Mesenteric fat pad (tissue), 1 donor: ENCODE data around the gene CREB5. TPM values are rescaled to one million over a fixed set of nuclear protein-coding genes. Genes with fewer than 3 reads are reported as not detected.

ENCODE experiments used
- DNase-seq: peaks from one replicate; pipeline ENCODE4 v3.0.0-alpha.2; 2020; ENCODE audit warnings: low spot score
- total RNA-seq: library from RNA; stranded (reverse); fragmentation: NEBNext Ultra II Directional; extraction: Animal tissue kit (Norgen Biotek cat#: 25700); gene quantifications from one replicate; pipeline ENCODE4 v1.2.1, GENCODE V29; 2021
- donor health status: DM: yes; HTN: yes; CAD: no.

Gene CREB5
- total RNA-seq, 1 donor from 2014 or later, result 45.3 TPM

DNA sequence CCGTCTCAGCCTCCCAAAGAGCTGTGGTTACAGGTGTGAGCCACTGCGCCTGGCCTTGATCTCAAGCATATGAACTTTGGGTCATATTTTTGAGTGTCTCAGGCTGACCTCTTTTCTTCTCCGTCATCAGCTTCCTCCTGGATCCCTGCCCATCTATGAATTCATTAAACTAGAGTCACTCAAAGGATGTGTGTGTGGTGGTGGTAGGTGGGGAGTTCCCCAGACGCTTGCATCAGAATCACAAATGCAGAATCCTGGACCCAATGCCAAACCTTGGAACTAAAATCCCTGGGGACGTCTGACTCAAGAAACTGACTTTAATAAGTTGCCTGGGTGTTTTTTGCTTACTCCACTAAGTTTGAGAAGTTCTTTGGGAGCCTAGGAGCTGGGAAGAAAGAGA is 6.7 kb upstream of the CREB5 start:
- no peak for DNase-seq

DNA sequence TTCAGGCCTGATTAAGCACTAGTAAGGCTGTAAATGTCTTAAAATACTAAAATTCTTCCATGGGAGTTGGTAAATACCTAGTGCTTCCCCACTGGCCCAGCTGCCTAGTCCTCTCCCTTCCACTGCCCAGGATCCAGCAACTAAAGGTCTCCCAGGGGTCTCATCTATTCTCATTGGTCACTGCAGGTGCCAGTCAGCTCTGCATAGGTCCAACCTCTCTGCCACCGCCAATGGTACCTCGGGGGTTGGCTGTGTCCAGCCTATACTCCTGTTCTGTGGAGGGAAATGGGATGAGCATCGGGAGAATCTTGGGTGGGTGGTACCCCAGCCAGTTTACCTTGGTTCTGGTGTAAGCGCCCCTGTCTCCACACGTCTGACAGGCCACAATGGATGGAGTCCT is 6.1 kb upstream of the CREB5 start:
- DNase-seq, result no peak

GRCh38 chr7:28407651-28408050 is 4.7 kb upstream of the CREB5 start:
- DNase-seq, result no peak

DNA sequence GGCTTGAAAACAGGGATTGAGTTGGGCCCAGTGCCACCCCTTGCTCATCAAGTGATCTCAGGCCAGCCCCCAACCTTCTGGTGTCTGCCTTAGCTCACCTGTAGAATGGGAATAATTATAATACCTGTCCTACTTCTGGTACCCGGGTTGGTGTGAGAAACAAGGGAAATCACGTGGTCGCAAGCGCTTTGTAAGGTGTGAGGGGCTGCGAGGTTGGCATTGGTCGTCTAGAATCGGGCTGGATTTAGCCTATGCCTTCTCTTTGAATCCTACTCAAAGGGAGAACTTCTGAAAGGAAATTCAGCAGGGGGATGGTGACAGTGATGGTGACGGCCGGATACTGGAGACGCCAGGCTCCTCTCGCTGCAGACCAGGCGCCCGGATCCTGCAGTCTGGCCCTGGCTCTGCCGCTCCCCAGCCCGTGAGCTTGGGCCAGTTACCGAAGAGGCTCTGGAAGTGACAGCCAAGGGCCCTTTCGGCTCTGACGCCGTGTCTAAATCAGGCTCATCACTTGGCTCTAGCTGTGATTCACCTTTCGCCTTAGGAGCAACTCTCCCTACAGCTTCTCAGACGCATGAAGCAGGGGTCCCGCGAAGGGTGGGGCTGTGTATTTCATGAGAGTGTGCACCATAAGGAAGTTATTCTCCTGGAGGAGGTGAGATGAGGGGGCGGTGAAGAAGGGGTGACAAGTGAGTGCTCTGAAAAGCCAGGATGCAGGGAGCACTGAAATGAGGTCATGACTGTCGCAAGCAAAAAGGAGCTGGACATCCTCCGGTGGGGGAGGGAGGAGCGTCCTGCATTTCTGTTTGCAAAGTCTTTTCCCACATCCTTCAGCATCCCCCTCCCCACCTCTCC is 4.0 kb upstream of the CREB5 start:
- DNase-seq, result no peak

- peak; percentile 94 for DNase-seq
Measured at GRCh38 chr7:28408960-28409715, 3.2 kb upstream of the CREB5 start.

DNA sequence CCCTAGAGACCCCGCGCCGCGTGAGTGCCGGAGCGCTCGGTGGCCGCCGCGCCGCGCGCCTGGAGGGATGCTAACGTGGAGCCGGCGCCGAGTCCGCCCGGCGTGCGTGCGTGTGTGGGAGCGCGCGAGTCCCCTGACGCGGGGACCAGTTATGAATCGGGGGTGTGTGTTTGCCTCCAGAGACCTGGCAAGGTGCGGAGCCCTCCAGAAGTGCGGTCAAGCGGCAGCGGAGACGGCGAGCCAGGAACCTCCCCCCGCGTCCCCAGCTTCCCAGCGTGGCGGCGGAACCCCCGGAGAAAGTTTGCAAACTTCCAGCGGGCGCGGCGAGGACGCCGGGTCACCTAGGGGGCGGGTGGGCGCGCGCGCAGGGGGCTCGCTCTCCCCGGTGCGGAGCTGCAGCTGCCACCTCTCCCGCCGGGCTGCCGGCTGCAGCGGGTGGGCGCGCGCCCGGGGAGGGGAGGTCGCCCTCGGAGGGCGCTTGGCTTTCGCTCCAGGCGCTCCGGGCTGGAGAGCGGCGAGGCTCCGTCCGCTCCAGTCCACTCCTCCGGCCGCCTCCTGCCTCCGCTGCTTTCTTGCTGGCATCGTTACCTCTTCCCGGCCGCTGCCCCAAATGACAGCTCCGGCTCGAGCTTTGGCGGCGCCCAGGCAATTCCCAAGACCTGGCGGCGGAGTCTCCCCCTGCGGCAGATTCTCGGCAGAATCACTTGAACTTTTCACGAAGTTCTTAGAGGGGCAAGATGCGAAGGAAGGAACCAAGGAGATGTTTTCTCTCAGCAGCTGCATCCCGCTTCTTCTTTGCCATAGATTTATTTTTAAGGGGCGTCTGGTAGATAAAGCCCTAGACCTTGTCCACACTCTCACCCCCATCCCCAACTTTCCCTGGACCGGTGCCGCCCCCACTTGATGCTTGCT is 2.3 kb upstream of the CREB5 start:
- DNase-seq, result peak; percentile 91

GRCh38 chr7:28410628-28411531 is 1.4 kb upstream of the CREB5 start:
- no peak for DNase-seq

- no peak for DNase-seq
Measured at GRCh38 chr7:28413011-28413410, 693 bp downstream of the CREB5 start.

GRCh38 chr7:28414453-28414852 is 2.1 kb downstream of the CREB5 start:
- DNase-seq, result no peak

DNA sequence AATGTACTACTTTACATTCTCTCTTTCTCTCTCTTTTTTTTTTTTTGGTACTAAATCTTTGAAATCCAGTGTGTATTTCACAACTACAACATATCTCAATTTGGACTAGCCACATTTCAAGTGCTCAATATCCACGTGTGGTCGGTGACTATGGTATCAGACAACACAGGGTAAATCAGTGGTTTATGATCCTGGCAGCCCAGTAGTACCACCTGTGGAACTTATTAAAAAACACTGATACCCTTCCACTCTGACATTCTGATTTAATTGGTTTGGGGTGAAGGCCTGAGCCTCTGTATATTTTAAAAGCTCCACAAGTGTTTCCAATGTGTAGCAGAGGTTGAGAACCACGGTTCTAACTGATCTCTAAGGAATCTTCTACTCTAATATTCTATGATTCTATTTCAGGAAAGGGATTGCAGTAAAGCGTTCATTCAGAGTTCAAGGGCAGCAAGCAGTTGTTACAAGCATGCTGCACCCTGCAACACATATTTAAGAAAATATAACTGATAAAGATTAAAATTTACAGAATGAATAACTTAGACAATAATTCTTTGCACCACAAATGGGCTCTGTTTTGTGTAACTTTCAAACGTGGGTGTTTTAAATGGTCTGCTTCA is 5.1 kb downstream of the CREB5 start:
- no peak for DNase-seq

DNA sequence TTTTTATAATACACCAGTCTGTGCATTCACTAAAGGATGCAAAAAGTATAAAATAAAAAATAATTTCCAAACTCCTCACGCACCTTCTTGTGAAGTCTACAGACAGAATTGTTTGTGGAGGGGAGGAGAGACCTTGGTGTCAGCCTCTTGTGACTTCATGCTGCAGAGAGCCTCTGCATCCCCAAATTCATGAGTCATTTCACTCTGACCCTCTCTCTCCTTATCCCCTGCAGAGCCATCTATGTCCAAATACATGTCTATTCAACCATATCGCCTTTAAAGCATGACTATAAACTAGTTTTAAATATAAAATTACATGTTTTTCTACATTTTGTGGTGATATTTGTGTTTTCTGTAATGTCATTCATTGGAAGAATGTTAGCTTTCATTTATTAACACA is 6.0 kb downstream of the CREB5 start:
- DNase-seq, result no peak

DNA sequence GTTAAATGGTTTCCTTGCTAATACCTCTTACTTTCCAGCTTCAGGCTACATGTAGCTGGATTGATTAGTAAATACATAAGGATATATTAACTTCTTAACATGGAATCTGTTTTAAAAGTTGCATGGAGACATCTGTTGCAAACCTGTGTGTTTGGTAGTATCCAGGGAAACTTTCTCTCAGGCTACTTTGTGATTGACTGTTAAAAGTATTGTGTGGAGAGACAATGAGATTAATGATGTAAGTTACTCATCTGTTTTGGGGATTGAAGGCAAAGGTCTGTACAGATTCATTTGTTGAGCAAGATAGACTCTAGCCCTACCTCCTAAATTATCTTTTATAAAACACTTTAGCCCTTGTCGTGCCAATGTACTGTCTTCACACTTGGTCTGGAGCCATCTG is 6.6 kb downstream of the CREB5 start:
- DNase-seq, result no peak

GRCh38 chr7:28419716-28420115 is 7.4 kb downstream of the CREB5 start:
- DNase-seq, result no peak

- no peak for DNase-seq
Measured at GRCh38 chr7:28423112-28423511, 10.8 kb downstream of the CREB5 start.

GRCh38 chr7:28423918-28424514 is 11.7 kb downstream of the CREB5 start:
- DNase-seq, result no peak

DNA sequence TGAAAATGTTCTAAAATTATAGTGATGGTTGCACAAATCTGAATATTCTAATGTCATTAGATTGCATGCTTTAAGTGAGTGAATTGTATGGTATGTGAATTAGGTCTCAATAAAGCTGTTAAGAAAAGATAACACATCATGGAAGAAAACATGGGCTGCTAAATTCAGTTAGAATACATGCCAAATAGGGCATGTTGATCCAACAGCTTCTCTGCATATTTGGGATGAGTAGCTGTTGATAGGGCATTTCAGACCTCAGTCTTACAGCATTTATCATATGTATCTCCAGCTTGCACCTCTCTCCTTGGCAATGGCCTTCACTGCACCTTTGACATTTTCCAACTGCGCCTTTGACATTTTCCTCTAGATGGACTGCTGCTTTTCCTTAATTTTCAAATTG is 13.2 kb downstream of the CREB5 start:
- no peak for DNase-seq

DNA sequence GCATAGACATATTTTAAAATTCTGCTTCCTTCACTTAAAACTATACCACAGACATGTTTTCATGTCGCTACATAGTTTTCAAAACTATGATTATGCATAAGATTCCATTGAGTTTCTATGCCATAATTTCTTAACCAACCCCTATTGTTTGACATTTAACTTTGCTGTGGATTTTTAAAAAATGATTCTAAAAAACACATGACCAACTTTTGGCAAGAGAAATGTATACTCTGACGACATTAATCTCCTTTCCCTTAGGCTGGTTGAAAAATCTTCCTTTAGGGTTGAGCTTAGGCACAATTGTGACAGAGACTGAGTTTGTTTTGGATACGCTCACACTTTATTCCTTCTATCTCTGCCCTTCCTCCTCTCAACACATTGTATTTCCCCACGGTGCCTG is 14.9 kb downstream of the CREB5 start:
- no peak for DNase-seq

GRCh38 chr7:28430616-28431015 is 18.3 kb downstream of the CREB5 start:
- DNase-seq, result no peak

DNA sequence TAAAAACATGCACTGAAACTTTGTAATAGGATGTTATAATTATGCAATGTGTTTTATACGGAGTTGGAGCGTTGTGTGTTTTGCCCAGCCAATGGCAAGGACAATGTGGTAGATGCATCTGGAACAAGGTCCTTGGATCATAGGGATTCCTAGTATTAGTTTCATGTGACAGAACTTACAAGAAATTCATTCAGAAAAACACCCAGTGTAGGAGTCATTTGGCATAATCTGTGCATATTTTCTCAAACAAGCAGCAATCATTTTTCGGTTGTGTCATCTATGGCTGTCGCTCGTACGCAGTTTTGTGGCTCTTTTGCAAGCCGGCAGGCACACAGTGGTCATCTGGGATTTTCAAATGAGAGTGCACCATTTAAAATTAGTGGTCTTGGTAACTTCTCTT is 19.8 kb downstream of the CREB5 start:
- no peak for DNase-seq

DNA sequence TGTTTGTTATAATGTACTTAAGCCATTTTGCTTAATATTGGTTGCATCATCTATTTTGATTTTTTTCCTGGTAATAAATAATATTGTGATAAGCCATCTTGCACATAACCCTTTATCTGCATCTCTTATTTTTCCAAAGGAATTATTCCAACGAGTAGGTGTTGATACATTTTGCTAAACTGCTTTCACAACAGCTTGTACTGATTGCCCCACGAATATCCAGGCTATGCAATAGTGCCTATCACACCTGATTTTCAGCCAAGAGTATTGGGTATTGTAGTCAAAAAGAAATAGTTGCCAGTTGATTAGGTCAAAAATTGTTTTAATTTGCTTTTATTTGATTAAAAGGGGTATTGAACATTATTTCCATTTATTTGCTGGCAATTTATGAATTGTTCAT is 20.7 kb downstream of the CREB5 start:
- no peak for DNase-seq
